K562 (cell line): ENCODE results near the gene NIN. TPM values are rescaled to one million over a fixed set of nuclear protein-coding genes. Genes with fewer than 3 reads are reported as not detected.

Experiments used
- COPS2 ChIP-seq: fragments of 450-650 bp; conservative IDR thresholded peaks from 2 replicates; pipeline ENCODE4 v1.6.1; 2016; ENCODE audit warnings: mild to moderate bottlenecking, moderate library complexity
- CREB3L1 ChIP-seq: fragments of 450-650 bp; IDR thresholded peaks from 2 replicates; pipeline ENCODE4 v1.6.1; 2014; ENCODE audit warnings: low read depth, mild to moderate bottlenecking, moderate library complexity, borderline replicate concordance
- DEAF1 ChIP-seq: fragments of 450-650 bp; formaldehyde crosslinking; IDR thresholded peaks from 2 replicates; pipeline ENCODE4 v1.4.0; 2020; ENCODE audit warnings: mild to moderate bottlenecking, moderate library complexity
- GTF2E2 ChIP-seq: fragments of 200-800 bp; sonication (Bioruptor generic); IDR thresholded peaks from 2 replicates; pipeline ENCODE4 v1.6.1; 2016; ENCODE audit warnings: missing genetic modification characterization, missing compliant biosample characterization
- HDAC6 ChIP-seq: IDR thresholded peaks from 2 replicates; pipeline ENCODE4 v1.6.1; 2012; ENCODE audit warnings: low read depth, mild to moderate bottlenecking, control low read depth, inconsistent platforms, low read length, moderate library complexity
- HNRNPLL ChIP-seq: fragments of 200-400 bp; formaldehyde crosslinking; IDR thresholded peaks from 2 replicates; pipeline ENCODE4 v1.6.1; 2017; ENCODE audit warnings: low read length, low read depth, mild to moderate bottlenecking; ENCODE audit not compliant: poor library complexity, severe bottlenecking
- MAFF ChIP-seq: IDR thresholded peaks from 2 replicates; pipeline ENCODE4 v1.6.1; 2012; ENCODE audit warnings: low read length, improper control_type of control experiment
- POLR2A ChIP-seq: fragments of 450-650 bp; conservative IDR thresholded peaks from 2 replicates; pipeline ENCODE4 v1.6.1; 2016
- POLR2AphosphoS2 ChIP-seq: IDR thresholded peaks from 2 replicates; pipeline ENCODE4 v1.6.1; 2012; ENCODE audit warnings: low read length, improper control_type of control experiment
- POLR2G ChIP-seq: fragments of 200-400 bp; formaldehyde crosslinking; IDR thresholded peaks from 2 replicates; pipeline ENCODE4 v1.6.1; 2017; ENCODE audit warnings: low read depth, mild to moderate bottlenecking, antibody characterized with exemption, low read length, moderate library complexity
- SAP30 ChIP-seq: fragments of 200-600 bp; sonication (generic); IDR thresholded peaks from 2 replicates; pipeline ENCODE4 v1.6.1; 2012; ENCODE audit warnings: borderline replicate concordance, low read depth, mild to moderate bottlenecking, moderate library complexity, low read length, control low read depth, inconsistent platforms; ENCODE audit not compliant: insufficient read depth, poor library complexity, severe bottlenecking
- TBL1XR1 ChIP-seq, 2 experiments: IDR thresholded peaks; 2 replicates each; pipeline ENCODE4 v1.6.1; 2012; ENCODE audit warnings: improper control_type of control experiment in 2 of 2, low read length in 2 of 2, mild to moderate bottlenecking in 1 of 2
- TEAD2 ChIP-seq: fragments of 450-650 bp; IDR thresholded peaks from 2 replicates; pipeline ENCODE4 v1.6.1; 2016; ENCODE audit warnings: missing genetic modification characterization, control low read depth, missing compliant biosample characterization
- ZFX ChIP-seq: sonication (generic); formaldehyde crosslinking; IDR thresholded peaks from 2 replicates; pipeline ENCODE4 v1.8.0; 2022; ENCODE audit warnings: mild to moderate bottlenecking, missing genetic modification reagents, moderate library complexity
- ZSCAN29 ChIP-seq: fragments of 450-650 bp; IDR thresholded peaks from 2 replicates; pipeline ENCODE4 v1.6.1; 2017
- polyA plus RNA-seq, 8 experiments: library from polyadenylated mRNA; depleted of rRNA in 4 of 8; stranded (reverse) in 5 of 8; unstranded in 3 of 8; fragments of >200 nt; fragmentation: Nextera tagmentation in 2 of 8; fragmentation: Illumina TruSeq in 1 of 8; extraction: Ambion mirVana in 2 of 8; extraction: Trizol in 1 of 8; gene quantifications; 2 replicates each; pipeline versions ENCODE4 v1.2.1 to v1.2.3, GENCODE V29; 2011 to 2014; ENCODE audit warnings: inconsistent platforms in 1 of 8, missing spikeins in 1 of 8
- total RNA-seq, 7 experiments: library from RNA; depleted of rRNA in 6 of 7; stranded (reverse); fragments of >200 nt in 6 of 7; fragmentation: Illumina TruSeq in 2 of 7; extraction: Trizol in 2 of 7; gene quantifications; 2 replicates each; pipeline versions ENCODE4 v1.2.1 to v1.2.3, GENCODE V29; 2011 to 2021; ENCODE audit warnings: low replicate concordance in 1 of 7
- TF ChIP-seq, protein P1 (sequence below): fragments of 450-650 bp; formaldehyde crosslinking; IDR thresholded peaks from 2 replicates; pipeline ENCODE4 v1.4.0; 2020; ENCODE audit warnings: mild to moderate bottlenecking
- TF ChIP-seq, protein P2 (sequence below): sonication (generic); formaldehyde crosslinking; IDR thresholded peaks from 2 replicates; pipeline ENCODE4 v1.8.0; 2022; ENCODE audit warnings: mild to moderate bottlenecking, missing genetic modification reagents

NIN gene
- total and polyA plus RNA-seq, 9 of the 15 experiments (the other 6 are each of a cell fraction or from before 2014, with no cell fraction given) = 0.84 to 8.4 (median 5.0) TPM

DNA sequence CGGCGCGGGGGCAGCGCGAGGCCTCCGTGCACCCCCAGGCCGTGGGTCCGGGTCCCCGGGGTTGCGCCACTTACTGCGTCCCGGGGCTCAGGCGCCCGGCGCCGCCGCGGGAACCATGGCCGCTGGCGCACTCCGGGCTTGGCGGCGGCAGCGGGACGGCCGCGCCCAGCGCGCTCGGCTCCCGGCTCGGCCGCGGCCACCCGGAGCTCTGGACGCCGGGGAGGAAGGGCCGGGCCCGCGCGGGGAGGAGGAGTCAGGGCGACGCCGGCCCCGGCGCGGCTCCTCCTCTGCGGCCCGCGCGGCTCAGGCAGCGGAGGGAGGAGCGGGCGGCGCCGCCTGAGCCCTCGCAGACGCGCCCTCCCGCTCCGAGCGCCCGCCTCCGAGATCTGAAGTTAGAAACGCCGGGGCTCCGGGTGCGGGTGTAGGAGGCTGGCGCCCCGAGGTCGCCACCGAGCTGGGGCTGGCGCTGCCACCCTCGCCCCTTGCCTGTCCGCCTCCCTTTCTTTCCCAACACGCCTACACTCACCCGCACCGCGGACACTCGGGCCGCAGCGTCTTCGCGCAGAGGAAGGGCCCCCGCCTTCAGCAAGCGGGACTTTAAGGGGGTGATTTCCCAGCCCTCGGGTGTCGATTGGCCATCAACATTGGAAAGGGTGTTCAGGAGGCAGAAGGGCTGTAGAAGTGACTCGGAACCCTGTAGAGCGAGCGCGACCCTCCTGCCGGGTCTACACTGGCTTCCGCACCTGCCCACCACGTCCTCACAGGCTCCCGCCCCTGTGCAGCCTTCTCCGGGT is at the start of gene NIN (continued):
- no peak for TF ChIP-seq TEAD2 (tag)
- no peak for TF ChIP-seq CREB3L1
- TF ChIP-seq DEAF1 (CRISPR knock-in tag) = no peak
- TF ChIP-seq COPS2 = no peak
- peak; percentile 19 for TF ChIP-seq HNRNPLL
- TF ChIP-seq, protein P1, sequence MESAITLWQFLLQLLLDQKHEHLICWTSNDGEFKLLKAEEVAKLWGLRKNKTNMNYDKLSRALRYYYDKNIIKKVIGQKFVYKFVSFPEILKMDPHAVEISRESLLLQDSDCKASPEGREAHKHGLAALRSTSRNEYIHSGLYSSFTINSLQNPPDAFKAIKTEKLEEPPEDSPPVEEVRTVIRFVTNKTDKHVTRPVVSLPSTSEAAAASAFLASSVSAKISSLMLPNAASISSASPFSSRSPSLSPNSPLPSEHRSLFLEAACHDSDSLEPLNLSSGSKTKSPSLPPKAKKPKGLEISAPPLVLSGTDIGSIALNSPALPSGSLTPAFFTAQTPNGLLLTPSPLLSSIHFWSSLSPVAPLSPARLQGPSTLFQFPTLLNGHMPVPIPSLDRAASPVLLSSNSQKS (CRISPR knock-in tag) = no peak
- peak; percentile 85 for TF ChIP-seq ZSCAN29
- no peak for TF ChIP-seq HDAC6
- peak; percentile 67 for TF ChIP-seq POLR2G
- TF ChIP-seq, protein P2, sequence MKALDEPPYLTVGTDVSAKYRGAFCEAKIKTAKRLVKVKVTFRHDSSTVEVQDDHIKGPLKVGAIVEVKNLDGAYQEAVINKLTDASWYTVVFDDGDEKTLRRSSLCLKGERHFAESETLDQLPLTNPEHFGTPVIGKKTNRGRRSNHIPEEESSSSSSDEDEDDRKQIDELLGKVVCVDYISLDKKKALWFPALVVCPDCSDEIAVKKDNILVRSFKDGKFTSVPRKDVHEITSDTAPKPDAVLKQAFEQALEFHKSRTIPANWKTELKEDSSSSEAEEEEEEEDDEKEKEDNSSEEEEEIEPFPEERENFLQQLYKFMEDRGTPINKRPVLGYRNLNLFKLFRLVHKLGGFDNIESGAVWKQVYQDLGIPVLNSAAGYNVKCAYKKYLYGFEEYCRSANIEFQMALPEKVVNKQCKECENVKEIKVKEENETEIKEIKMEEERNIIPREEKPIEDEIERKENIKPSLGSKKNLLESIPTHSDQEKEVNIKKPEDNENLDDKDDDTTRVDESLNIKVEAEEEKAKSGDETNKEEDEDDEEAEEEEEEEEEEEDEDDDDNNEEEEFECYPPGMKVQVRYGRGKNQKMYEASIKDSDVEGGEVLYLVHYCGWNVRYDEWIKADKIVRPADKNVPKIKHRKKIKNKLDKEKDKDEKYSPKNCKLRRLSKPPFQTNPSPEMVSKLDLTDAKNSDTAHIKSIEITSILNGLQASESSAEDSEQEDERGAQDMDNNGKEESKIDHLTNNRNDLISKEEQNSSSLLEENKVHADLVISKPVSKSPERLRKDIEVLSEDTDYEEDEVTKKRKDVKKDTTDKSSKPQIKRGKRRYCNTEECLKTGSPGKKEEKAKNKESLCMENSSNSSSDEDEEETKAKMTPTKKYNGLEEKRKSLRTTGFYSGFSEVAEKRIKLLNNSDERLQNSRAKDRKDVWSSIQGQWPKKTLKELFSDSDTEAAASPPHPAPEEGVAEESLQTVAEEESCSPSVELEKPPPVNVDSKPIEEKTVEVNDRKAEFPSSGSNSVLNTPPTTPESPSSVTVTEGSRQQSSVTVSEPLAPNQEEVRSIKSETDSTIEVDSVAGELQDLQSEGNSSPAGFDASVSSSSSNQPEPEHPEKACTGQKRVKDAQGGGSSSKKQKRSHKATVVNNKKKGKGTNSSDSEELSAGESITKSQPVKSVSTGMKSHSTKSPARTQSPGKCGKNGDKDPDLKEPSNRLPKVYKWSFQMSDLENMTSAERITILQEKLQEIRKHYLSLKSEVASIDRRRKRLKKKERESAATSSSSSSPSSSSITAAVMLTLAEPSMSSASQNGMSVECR (CRISPR knock-in tag) = no peak
- TF ChIP-seq TBL1XR1 (IDR thresholded peaks at IDR 0.05; ENCODE audit: low read length in 2 of 2) = no peak
- no peak for TF ChIP-seq SAP30
- peak; percentile 51; the same call in 1 of the 2 replicates for TF ChIP-seq ZFX (CRISPR knock-in tag)
- TF ChIP-seq POLR2A = no peak
- no peak for TF ChIP-seq MAFF
- TF ChIP-seq GTF2E2 = no peak; the same call in 1 of the 2 replicates
- no peak for TF ChIP-seq POLR2AphosphoS2
